Smooth muscle cell (in vitro differentiated cells): ENCODE results near the gene HOXD10. TPM values are rescaled to one million over a fixed set of nuclear protein-coding genes. Genes with fewer than 3 reads are reported as not detected.
A peak's percentile ranks its signal among the peaks of the same experiment; 100 is the strongest.

ENCODE experiments used
- DNase-seq: peaks from one replicate; lab custom pipeline; 2025; ENCODE audit not compliant: unreplicated experiment; lab: John Stamatoyannopoulos, UW
- H2AFZ ChIP-seq: fragments of 200-600 bp; sonication (generic); 2 replicates; pipeline ENCODE4 v1.6.0; 2016; ENCODE audit warnings: antibody characterized with exemption, low read depth, mild to moderate bottlenecking
- H3F3A ChIP-seq: fragments of 200-600 bp; sonication (generic); 2 replicates; pipeline ENCODE4 v1.6.0; 2017; ENCODE audit warnings: antibody characterized with exemption, low read depth
- H3K27ac ChIP-seq: fragments of 200-600 bp; sonication (generic); 2 replicates; pipeline ENCODE4 v1.5.1; 2016; ENCODE audit warnings: low read depth, mild to moderate bottlenecking
- H3K27me3 ChIP-seq: fragments of 200-600 bp; sonication (generic); 2 replicates; pipeline ENCODE4 v1.6.1; 2016; ENCODE audit warnings: low read depth, mild to moderate bottlenecking
- H3K36me3 ChIP-seq: fragments of 200-600 bp; sonication (generic); 2 replicates; pipeline ENCODE4 v1.5.1; 2016; ENCODE audit warnings: low read depth
- H3K4me1 ChIP-seq: fragments of 200-600 bp; sonication (generic); 2 replicates; pipeline ENCODE4 v1.5.1; 2016; ENCODE audit warnings: low read depth
- H3K4me2 ChIP-seq: fragments of 200-600 bp; sonication (generic); 2 replicates; pipeline ENCODE4 v1.6.0; 2016; ENCODE audit warnings: mild to moderate bottlenecking
- H3K4me3 ChIP-seq: fragments of 200-600 bp; sonication (generic); 2 replicates; pipeline ENCODE4 v1.5.1; 2016; ENCODE audit warnings: mild to moderate bottlenecking
- H3K79me2 ChIP-seq: fragments of 200-600 bp; sonication (generic); 2 replicates; pipeline ENCODE4 v1.6.0; 2016; ENCODE audit warnings: low read depth, mild to moderate bottlenecking
- H3K9ac ChIP-seq: fragments of 200-600 bp; sonication (generic); 2 replicates; pipeline ENCODE4 v1.6.0; 2016; ENCODE audit warnings: low read depth
- H3K9me3 ChIP-seq: fragments of 200-600 bp; sonication (generic); replicated peaks from 2 replicates; pipeline ENCODE4 v1.5.1; 2016; ENCODE audit warnings: low read depth
- H4K20me1 ChIP-seq: fragments of 200-600 bp; sonication (generic); 2 replicates; pipeline ENCODE4 v1.6.0; 2016; ENCODE audit warnings: low read depth
- WGBS: methylation state at CpG from one replicate; pipeline ENCODE4 v1.1.7; 2016; ENCODE audit warnings: low lambda C conversion rate; 5-methylcytosine and 5-hydroxymethylcytosine counted together
- polyA plus RNA-seq: library from polyadenylated mRNA; unstranded; fragments of >200 nt; fragmentation: Nextera tagmentation; extraction: Ambion mirVana; gene quantifications from 2 replicates; pipeline ENCODE4 v1.2.1, GENCODE V29; 2016
- total RNA-seq: library from RNA; depleted of rRNA; stranded (reverse); fragments of >200 nt; gene quantifications from 2 replicates; pipeline ENCODE4 v1.2.3, GENCODE V29; 2014
- TF ChIP-seq, protein P1 (sequence below): fragments of 200-600 bp; sonication (generic); IDR thresholded peaks from 2 replicates; pipeline ENCODE4 v1.5.1; 2017; ENCODE audit warnings: borderline replicate concordance, mild to moderate bottlenecking, antibody characterized with exemption; ENCODE audit not compliant: insufficient read depth, poor library complexity, severe bottlenecking

Gene HOXD10
- total and polyA plus RNA-seq, 2 experiments from 2014 or later = 9.9 to 11.4 TPM

DNA sequence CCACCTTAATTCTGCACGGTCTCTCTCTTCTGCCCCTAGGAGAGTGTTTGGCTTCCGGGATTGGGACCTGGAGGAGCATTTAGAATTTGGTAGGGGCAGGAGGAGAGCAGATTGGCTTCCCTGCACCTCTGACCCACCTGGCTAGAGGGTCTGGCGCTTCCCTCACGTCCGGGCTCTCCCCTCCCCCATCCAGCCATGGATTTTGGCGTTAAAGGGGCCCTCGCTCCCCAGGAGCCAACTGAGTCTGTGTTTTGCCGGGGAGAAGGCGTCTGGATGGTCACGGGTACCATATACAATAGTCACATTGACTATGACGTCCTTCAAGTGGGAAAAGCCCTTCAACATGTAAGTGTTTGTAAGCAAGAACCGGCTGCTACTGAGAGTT is 47.1 kb downstream of the HOXD10 start:
- Histone ChIP-seq H4K20me1 (no peaks in the 10 kb centered on the region), H3K9ac (no peak overlapping the region), H3K36me3 (no peaks in the 10 kb centered on the region), H3K4me3 (no peak overlapping the region), H3K27me3 (peaks cover 100% of the 10 kb centered on the region), H3K4me2 (no peak overlapping the region), H3F3A (no peaks in the 10 kb centered on the region), H3K9me3 (no peaks in the 10 kb centered on the region), H3K79me2 (no peaks in the 10 kb centered on the region), H2AFZ (no peak overlapping the region), H3K27ac (no peak overlapping the region), H3K4me1 (no peaks in the 10 kb centered on the region)
- TF ChIP-seq, protein P1, sequence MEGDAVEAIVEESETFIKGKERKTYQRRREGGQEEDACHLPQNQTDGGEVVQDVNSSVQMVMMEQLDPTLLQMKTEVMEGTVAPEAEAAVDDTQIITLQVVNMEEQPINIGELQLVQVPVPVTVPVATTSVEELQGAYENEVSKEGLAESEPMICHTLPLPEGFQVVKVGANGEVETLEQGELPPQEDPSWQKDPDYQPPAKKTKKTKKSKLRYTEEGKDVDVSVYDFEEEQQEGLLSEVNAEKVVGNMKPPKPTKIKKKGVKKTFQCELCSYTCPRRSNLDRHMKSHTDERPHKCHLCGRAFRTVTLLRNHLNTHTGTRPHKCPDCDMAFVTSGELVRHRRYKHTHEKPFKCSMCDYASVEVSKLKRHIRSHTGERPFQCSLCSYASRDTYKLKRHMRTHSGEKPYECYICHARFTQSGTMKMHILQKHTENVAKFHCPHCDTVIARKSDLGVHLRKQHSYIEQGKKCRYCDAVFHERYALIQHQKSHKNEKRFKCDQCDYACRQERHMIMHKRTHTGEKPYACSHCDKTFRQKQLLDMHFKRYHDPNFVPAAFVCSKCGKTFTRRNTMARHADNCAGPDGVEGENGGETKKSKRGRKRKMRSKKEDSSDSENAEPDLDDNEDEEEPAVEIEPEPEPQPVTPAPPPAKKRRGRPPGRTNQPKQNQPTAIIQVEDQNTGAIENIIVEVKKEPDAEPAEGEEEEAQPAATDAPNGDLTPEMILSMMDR = no peak
- DNase-seq = no peak
- 6% methylated on average over 12 of the region's 12 CpGs for WGBS

DNA sequence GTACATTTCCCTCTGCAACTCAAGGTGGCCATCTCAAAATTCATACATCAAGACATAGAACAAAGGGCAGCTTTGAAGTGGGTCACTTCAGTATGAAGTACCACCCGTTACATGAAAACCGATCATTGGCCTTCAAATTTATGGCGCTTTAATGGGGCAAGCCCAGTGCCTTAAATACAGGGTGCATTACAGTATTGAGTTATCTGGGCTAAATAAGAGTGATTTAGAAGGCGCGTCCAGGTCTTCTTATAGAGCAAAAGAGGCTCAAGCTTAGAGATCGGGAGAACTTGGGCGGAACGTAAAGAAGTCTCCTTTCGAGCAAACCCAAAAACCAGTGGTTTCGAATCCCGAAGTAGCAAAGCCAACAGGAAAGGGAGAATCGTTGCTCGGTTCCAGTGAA is 47.6 kb downstream of the HOXD10 start:
- H3K9ac ChIP-seq = no peak overlapping the region

DNA sequence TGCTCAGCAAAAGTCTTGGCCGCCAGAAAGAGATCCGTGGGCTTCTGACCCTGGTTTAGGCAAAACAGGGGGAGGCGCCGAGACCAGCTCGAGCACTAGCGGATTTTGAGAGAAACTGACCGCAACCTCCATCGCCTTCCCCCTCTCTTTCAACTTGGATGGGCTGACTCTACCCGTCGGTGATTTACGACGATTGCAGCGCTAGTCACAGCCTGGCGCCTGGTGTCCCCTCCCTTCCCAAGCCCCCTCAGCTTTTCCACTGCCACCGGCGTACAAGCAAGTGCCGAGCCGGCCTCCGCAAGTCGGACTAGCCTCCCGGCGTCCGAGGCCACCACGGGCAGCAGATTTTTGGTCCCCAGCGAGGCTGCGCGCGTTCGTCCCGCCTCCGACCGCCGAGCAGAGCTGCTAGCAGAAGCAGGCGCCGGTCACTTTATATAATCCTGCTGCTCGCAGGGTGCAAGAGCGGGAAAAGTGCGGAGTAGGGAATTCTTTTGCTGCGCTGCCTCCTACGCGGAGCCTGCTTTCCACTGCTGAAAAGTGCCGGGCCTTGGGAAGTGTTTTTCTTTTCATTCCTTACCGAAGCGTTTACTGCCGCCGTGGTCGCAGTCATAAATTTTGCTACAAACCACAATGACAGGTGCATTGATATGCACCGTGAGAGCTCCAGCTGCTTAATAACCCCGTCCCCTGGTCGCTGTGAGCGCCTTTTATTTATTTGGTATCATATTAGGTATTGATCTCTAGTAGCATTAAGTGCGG is 48.2 kb downstream of the HOXD10 start:
- H3K27me3 ChIP-seq = peaks cover 100% of the 10 kb centered on the region
- no peaks in the 10 kb centered on the region for H3K79me2 ChIP-seq
- H3K4me2 ChIP-seq = peak overlapping the region; percentile 25

More for the DNA sequence above, 47.6 kb downstream of the HOXD10 start:
- Histone ChIP-seq H3K9me3 (no peaks in the 10 kb centered on the region), H3K4me2 (no peak overlapping the region), H3K4me3 (no peak overlapping the region), H3F3A (no peaks in the 10 kb centered on the region), H3K4me1 (no peaks in the 10 kb centered on the region), H3K27me3 (peaks cover 100% of the 10 kb centered on the region), H3K36me3 (no peaks in the 10 kb centered on the region), H4K20me1 (no peaks in the 10 kb centered on the region), H3K79me2 (no peaks in the 10 kb centered on the region), H3K27ac (no peak overlapping the region), H2AFZ (no peak overlapping the region)
- TF ChIP-seq, protein P1 = no peak
- no peak for DNase-seq
- WGBS = 24% methylated on average over 13 of the region's 13 CpGs

More for the DNA sequence above, 48.2 kb downstream of the HOXD10 start:
- Histone ChIP-seq H3K4me3 (no peak overlapping the region), H3K36me3 (no peaks in the 10 kb centered on the region), H2AFZ (no peak overlapping the region), H4K20me1 (no peaks in the 10 kb centered on the region), H3F3A (no peaks in the 10 kb centered on the region), H3K9me3 (no peaks in the 10 kb centered on the region), H3K4me1 (no peaks in the 10 kb centered on the region), H3K9ac (no peak overlapping the region), H3K27ac (no peak overlapping the region)
- DNase-seq = no peak
- WGBS = 4% methylated on average over 52 of the region's 52 CpGs
- TF ChIP-seq, protein P1 = no peak
